ENCODE data around the gene CCDC47.
A peak's percentile ranks its signal among the peaks of the same experiment; 100 is the strongest.

Gene CCDC47

GRCh38 chr17:63785556-63785955 is 12.2 kb upstream of the CCDC47 start:
- no peak for DNase-seq (ENCODE audit: low spot score)

GRCh38 chr17:63783522-63783921 is 10.1 kb upstream of the CCDC47 start:
- DNase-seq (ENCODE audit: low spot score) = no peak

GRCh38 chr17:63780928-63781327 is 7.5 kb upstream of the CCDC47 start:
- DNase-seq (ENCODE audit: low spot score) = no peak

- DNase-seq (ENCODE audit: low spot score) = no peak
Observed at GRCh38 chr17:63780507-63780906, 7.1 kb upstream of the CCDC47 start.

GRCh38 chr17:63775420-63775819 is 2.0 kb upstream of the CCDC47 start:
- no peak for DNase-seq (ENCODE audit: low spot score)

GRCh38 chr17:63774969-63775265 is 1.5 kb upstream of the CCDC47 start:
- DNase-seq (ENCODE audit: low spot score) = no peak

- no peak for DNase-seq (ENCODE audit: low spot score)
Observed at GRCh38 chr17:63774141-63774968, 958 bp upstream of the CCDC47 start, which contains the start of gene DDX42. TSS of gene DDX42 (plus strand) at chr17:63774170. CDS start at chr17:63787050, 12,880 bp downstream.

GRCh38 chr17:63772801-63773271 is 561 bp downstream of the CCDC47 start:
- no peak for DNase-seq (ENCODE audit: low spot score)

GRCh38 chr17:63768433-63768832 is 5.0 kb downstream of the CCDC47 start:
- no peak for DNase-seq (ENCODE audit: low spot score)

GRCh38 chr17:63766754-63767153 is 6.6 kb downstream of the CCDC47 start:
- DNase-seq (ENCODE audit: low spot score) = no peak

GRCh38 chr17:63764716-63765115 is 8.7 kb downstream of the CCDC47 start:
- DNase-seq (ENCODE audit: low spot score) = no peak

GRCh38 chr17:63762161-63763078 is 11.0 kb downstream of the CCDC47 start:
- DNase-seq (ENCODE audit: low spot score) = no peak

GRCh38 chr17:63760771-63761539 is 12.4 kb downstream of the CCDC47 start:
- no peak for DNase-seq (ENCODE audit: low spot score)

GRCh38 chr17:63758428-63758827 is 15.0 kb downstream of the CCDC47 start:
- no peak for DNase-seq (ENCODE audit: low spot score)

- no peak for DNase-seq (ENCODE audit: low spot score)
Observed at GRCh38 chr17:63754046-63754445, 19.4 kb downstream of the CCDC47 start.

- DNase-seq (ENCODE audit: low spot score) = no peak
Observed at GRCh38 chr17:63753215-63753614, 20.2 kb downstream of the CCDC47 start.

- DNase-seq (ENCODE audit: low spot score) = no peak
Observed at GRCh38 chr17:63752707-63753106, 20.7 kb downstream of the CCDC47 start.

- peak; percentile 36 for DNase-seq (ENCODE audit: low spot score)
Observed at GRCh38 chr17:63751806-63752205, 21.6 kb downstream of the CCDC47 start.

GRCh38 chr17:63741408-63742173 is 31.8 kb downstream of the CCDC47 start, which contains the start of gene STRADA:
TSS of gene STRADA (minus strand) at chr17:63741799. CDS start at chr17:63728369, 13,430 bp downstream.
- peak; percentile 97 for DNase-seq (ENCODE audit: low spot score)

GRCh38 chr17:63741143-63741407 is 32.3 kb downstream of the CCDC47 start:
- DNase-seq (ENCODE audit: low spot score) = no peak

GRCh38 chr17:63740464-63741142 is 32.8 kb downstream of the CCDC47 start:
- peak; percentile 16 for DNase-seq (ENCODE audit: low spot score)
